Activated T-cell treated with anti-CD3 and anti-CD28 coated beads, Interleukin-2, amount 50 U/mL, for 24 hours (primary cell): ENCODE data around the gene HDGFL3.
A peak's percentile ranks its signal among the peaks of the same experiment; 100 is the strongest.

Source experiments
- DNase-seq: peaks from one replicate; pipeline ENCODE4 v3.0.0-alpha.2; 2020
- H3K27ac Mint-ChIP-seq: 2 replicates; pipeline ENCODE4 v1.8.0; 2020; ENCODE audit warnings: mild to moderate bottlenecking, mixed read lengths
- H3K27me3 Mint-ChIP-seq: 2 replicates; pipeline ENCODE4 v1.8.0; 2020; ENCODE audit warnings: mixed read lengths
- H3K36me3 Mint-ChIP-seq: 2 replicates; pipeline ENCODE4 v1.8.0; 2020; ENCODE audit warnings: low read depth, mixed read lengths
- H3K4me1 Mint-ChIP-seq: 2 replicates; pipeline ENCODE4 v1.8.0; 2020; ENCODE audit warnings: low read depth, mixed read lengths
- H3K4me3 Mint-ChIP-seq: 2 replicates; pipeline ENCODE4 v1.8.0; 2020; ENCODE audit warnings: mild to moderate bottlenecking, moderate library complexity, mixed read lengths
- H3K9me3 Mint-ChIP-seq: 2 replicates; pipeline ENCODE4 v1.8.0; 2020; ENCODE audit warnings: mixed read lengths

Gene HDGFL3

DNA sequence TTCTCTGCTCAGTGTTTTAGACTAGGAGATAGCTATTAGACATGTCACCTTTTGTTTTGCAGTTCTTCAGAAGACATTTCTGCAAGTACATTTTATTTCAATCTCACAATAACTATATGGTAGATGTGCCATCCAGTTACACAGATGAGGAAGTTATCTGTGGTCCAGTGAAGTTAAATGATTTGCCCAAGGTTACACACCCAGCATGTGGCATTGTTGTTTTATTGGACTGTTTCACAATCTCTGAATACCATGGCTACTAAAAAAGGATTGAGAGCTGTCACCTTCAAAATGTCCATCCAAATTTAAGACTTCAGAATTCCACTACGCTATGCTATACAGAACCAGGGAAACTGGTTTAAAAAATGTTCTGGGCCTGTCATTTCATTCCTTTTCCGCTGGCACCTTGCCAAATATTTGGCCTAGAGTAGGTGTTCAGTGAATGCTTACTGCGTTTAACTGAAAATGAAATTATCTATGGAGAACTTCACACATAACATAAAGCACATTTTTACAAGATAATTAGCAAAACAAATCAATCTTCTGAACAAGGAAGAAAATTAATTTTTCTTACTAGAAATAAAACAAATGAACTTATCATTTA is 80.0 kb downstream of the HDGFL3 start:
- Mint-ChIP-seq H3K27ac (no peak overlapping the region), H3K27me3 (peaks cover 4% of the 10 kb centered on the region), H3K36me3 (no peaks in the 10 kb centered on the region), H3K4me3 (no peak overlapping the region), H3K9me3 (no peaks in the 10 kb centered on the region), H3K4me1 (no peaks in the 10 kb centered on the region)
- DNase-seq: no peak

DNA sequence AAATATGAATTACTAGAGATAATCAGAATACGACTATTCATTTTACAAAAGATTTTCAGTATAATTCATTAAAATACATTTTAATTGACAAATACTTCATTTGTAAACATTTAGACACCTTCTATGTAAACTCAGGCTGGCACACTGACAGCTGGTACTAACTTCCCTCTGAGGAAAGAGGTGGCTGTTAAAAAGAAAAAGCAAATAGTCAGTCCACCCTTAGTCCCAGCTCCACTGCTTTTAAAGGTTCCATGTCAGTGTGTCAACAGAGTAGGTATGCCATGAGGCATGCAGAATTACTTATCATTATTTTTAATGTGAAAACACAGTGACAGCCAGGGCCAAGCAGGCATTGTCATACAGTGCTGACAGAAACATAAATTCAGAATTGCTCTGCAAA is 84.1 kb downstream of the HDGFL3 start:
- DNase-seq: no peak
- no peak overlapping the region for H3K27ac Mint-ChIP-seq
- H3K4me3 Mint-ChIP-seq: no peak overlapping the region
- no peaks in the 10 kb centered on the region for H3K9me3 Mint-ChIP-seq
- peaks cover 4% of the 10 kb centered on the region for H3K27me3 Mint-ChIP-seq
- no peaks in the 10 kb centered on the region for H3K36me3 Mint-ChIP-seq
- H3K4me1 Mint-ChIP-seq: no peaks in the 10 kb centered on the region

DNA sequence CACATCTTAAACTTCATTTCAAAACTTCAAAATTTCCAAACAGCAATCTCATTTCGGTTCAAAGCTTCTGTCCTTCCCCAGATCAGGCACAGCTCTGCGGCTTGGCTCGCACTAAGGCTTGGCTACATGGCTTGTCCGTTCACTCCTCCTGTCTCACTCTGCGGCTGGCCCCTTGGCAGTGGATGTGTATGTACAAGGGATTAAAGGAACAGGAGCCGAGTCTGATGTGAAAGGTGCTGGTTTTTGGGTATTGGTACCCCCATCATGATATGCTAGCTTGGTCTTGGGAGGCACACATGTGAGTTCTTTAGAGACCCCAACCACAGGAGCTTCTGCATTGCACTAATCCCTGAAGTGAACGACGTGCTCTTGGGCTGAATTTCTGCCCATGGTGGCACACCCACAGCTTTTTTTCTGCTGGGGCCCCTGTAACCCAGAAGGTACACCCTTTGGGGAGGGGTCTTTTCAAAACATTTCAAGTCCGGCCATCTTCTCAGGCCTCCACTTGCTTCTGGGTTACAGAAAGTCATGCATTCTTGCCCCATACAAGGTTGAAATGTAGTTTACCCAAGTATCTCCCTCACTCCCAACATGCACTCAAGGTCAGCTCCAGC is 87.5 kb downstream of the HDGFL3 start:
- Mint-ChIP-seq H3K4me1 (peaks cover 4% of the 10 kb centered on the region), H3K4me3 (no peak overlapping the region), H3K9me3 (no peaks in the 10 kb centered on the region), H3K27me3 (peaks cover 4% of the 10 kb centered on the region), H3K36me3 (no peaks in the 10 kb centered on the region), H3K27ac (no peak overlapping the region)
- no peak for DNase-seq

GRCh38 chr15:83118968-83119367 is 88.7 kb downstream of the HDGFL3 start:
- Mint-ChIP-seq H3K36me3 (no peaks in the 10 kb centered on the region), H3K27me3 (no peaks in the 10 kb centered on the region), H3K27ac (no peak overlapping the region), H3K9me3 (no peaks in the 10 kb centered on the region), H3K4me1 (peaks cover 4% of the 10 kb centered on the region), H3K4me3 (no peak overlapping the region)
- no peak for DNase-seq

- Mint-ChIP-seq H3K4me3 (no peak overlapping the region), H3K36me3 (no peaks in the 10 kb centered on the region), H3K27me3 (no peaks in the 10 kb centered on the region), H3K27ac (no peak overlapping the region), H3K9me3 (no peaks in the 10 kb centered on the region), H3K4me1 (peaks cover 4% of the 10 kb centered on the region)
- no peak for DNase-seq
Observed at GRCh38 chr15:83118291-83118827, 89.3 kb downstream of the HDGFL3 start.

GRCh38 chr15:83115831-83116565 is 91.6 kb downstream of the HDGFL3 start:
- DNase-seq: no peak
- H3K36me3 Mint-ChIP-seq: no peaks in the 10 kb centered on the region
- H3K27ac Mint-ChIP-seq: peak overlapping the region; percentile 57
- H3K4me3 Mint-ChIP-seq: no peak overlapping the region
- peaks cover 7% of the 10 kb centered on the region for H3K27me3 Mint-ChIP-seq
- H3K4me1 Mint-ChIP-seq: peaks cover 4% of the 10 kb centered on the region
- no peaks in the 10 kb centered on the region for H3K9me3 Mint-ChIP-seq

GRCh38 chr15:83115410-83115809 is 92.2 kb downstream of the HDGFL3 start:
- Mint-ChIP-seq H3K36me3 (no peaks in the 10 kb centered on the region), H3K9me3 (no peaks in the 10 kb centered on the region), H3K27me3 (peaks cover 10% of the 10 kb centered on the region), H3K4me3 (no peak overlapping the region), H3K4me1 (peaks cover 4% of the 10 kb centered on the region), H3K27ac (peak overlapping the region; percentile 57)
- DNase-seq: no peak

GRCh38 chr15:83114856-83115255 is 92.8 kb downstream of the HDGFL3 start:
- no peak for DNase-seq
- Mint-ChIP-seq H3K4me3 (no peak overlapping the region), H3K4me1 (peaks cover 4% of the 10 kb centered on the region), H3K27me3 (peaks cover 16% of the 10 kb centered on the region), H3K36me3 (no peaks in the 10 kb centered on the region), H3K27ac (no peak overlapping the region), H3K9me3 (no peaks in the 10 kb centered on the region)

DNA sequence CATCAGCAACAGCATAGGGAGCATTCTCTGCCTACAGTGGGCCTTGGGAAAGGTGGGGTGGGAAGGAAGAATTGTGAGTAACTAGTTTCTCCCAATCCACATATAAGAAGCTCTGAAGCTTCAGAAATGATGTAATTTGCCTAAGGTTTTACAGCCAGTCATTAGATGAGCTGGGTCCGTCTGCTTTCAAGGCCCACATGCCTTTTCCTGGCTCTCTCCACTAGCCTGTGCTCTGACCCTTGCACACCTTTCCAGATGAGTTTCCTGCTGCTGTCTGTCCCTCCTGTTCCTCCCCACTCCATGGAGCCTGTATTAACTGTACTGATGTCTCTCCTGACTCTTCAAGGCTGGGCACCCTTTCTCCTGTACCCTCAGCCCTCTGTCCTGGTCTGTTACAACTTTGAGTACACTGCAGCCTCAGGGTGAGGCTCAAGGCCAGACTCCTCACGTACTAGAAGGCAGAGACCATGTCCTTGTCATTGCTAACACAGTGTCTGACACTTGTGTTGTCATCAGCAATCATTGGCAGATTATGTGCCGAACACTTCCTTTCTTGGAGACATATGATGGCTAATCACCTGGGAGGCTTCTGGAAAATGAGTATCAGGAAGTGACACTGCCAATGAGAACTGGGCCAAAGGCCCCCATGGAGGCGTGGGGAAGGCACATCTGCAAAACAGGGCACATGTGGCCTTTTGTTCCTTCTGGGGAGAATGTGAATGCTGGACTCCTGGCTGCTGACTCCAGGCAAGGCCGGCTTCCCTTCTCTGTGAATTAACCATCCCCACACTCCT is 93.5 kb downstream of the HDGFL3 start:
- Mint-ChIP-seq H3K4me3 (no peak overlapping the region), H3K27ac (no peak overlapping the region), H3K4me1 (peaks cover 4% of the 10 kb centered on the region), H3K9me3 (no peaks in the 10 kb centered on the region), H3K27me3 (peaks cover 23% of the 10 kb centered on the region), H3K36me3 (no peaks in the 10 kb centered on the region)
- DNase-seq: no peak

GRCh38 chr15:83112956-83113299 is 94.7 kb downstream of the HDGFL3 start:
- DNase-seq: no peak
- Mint-ChIP-seq H3K27ac (no peak overlapping the region), H3K4me3 (no peak overlapping the region), H3K27me3 (peaks cover 35% of the 10 kb centered on the region), H3K4me1 (peaks cover 10% of the 10 kb centered on the region), H3K36me3 (no peaks in the 10 kb centered on the region), H3K9me3 (no peaks in the 10 kb centered on the region)

DNA sequence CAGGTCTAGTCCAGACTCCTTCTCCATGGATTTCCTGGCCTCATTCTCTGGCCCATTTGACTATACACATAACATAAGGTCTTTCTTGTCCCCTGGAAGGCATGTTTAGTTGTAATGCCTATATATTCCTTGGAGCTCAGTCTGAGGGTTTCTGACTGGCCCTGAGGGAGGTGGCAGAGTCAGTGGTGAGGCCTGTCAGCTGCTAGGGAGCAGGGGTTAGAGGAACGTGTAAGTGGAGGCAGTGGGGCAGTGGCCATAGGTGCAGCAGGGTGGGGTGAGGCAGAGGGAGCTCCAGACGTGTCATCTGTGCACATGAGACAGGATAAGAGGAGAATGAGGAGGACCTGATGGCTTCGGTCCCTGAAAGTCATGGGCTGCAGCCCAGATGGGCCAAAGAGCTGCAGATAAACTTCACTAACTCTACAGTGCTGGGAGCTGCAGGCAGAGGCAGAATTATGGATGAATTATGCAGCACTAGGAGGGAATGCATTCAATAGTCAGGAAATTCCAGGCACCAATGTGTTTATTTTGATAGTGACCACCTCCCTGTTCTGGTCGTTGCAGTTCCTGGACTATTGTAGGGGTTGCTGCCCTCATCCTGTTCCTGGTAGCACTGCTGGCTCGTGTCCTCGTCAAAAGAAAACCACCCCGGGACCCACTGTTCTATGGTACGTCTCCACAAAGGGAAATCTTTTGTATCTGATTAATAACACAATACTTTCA is 95.2 kb downstream of the HDGFL3 start:
- DNase-seq: no peak
- Mint-ChIP-seq H3K27ac (no peak overlapping the region), H3K4me1 (peaks cover 10% of the 10 kb centered on the region), H3K4me3 (no peak overlapping the region), H3K36me3 (no peaks in the 10 kb centered on the region), H3K9me3 (no peaks in the 10 kb centered on the region), H3K27me3 (peaks cover 36% of the 10 kb centered on the region)

- H3K27ac Mint-ChIP-seq: no peak overlapping the region
- DNase-seq: no peak
- peaks cover 15% of the 10 kb centered on the region for H3K4me1 Mint-ChIP-seq
- peaks cover 44% of the 10 kb centered on the region for H3K27me3 Mint-ChIP-seq
- no peak overlapping the region for H3K4me3 Mint-ChIP-seq
- no peaks in the 10 kb centered on the region for H3K9me3 Mint-ChIP-seq
- no peaks in the 10 kb centered on the region for H3K36me3 Mint-ChIP-seq
Observed at GRCh38 chr15:83111149-83111548, 96.5 kb downstream of the HDGFL3 start.

GRCh38 chr15:83110381-83110780 is 97.2 kb downstream of the HDGFL3 start:
- H3K27me3 Mint-ChIP-seq: peaks cover 50% of the 10 kb centered on the region
- H3K4me1 Mint-ChIP-seq: peaks cover 11% of the 10 kb centered on the region
- H3K36me3 Mint-ChIP-seq: no peaks in the 10 kb centered on the region
- no peak for DNase-seq
- H3K27ac Mint-ChIP-seq: no peak overlapping the region
- no peaks in the 10 kb centered on the region for H3K9me3 Mint-ChIP-seq
- no peak overlapping the region for H3K4me3 Mint-ChIP-seq

- no peaks in the 10 kb centered on the region for H3K36me3 Mint-ChIP-seq
- no peaks in the 10 kb centered on the region for H3K9me3 Mint-ChIP-seq
- H3K4me3 Mint-ChIP-seq: no peak overlapping the region
- peaks cover 11% of the 10 kb centered on the region for H3K4me1 Mint-ChIP-seq
- peaks cover 55% of the 10 kb centered on the region for H3K27me3 Mint-ChIP-seq
- DNase-seq: no peak
- no peak overlapping the region for H3K27ac Mint-ChIP-seq
Observed at GRCh38 chr15:83109532-83109931, 98.1 kb downstream of the HDGFL3 start.
